ENCODE results near the gene HMGN5. TPM values are rescaled to one million over a fixed set of nuclear protein-coding genes. Genes with fewer than 3 reads are reported as not detected.

The HMGN5 gene
- total RNA-seq, 1 experiment from 2014 or later = 13.0 TPM

DNA sequence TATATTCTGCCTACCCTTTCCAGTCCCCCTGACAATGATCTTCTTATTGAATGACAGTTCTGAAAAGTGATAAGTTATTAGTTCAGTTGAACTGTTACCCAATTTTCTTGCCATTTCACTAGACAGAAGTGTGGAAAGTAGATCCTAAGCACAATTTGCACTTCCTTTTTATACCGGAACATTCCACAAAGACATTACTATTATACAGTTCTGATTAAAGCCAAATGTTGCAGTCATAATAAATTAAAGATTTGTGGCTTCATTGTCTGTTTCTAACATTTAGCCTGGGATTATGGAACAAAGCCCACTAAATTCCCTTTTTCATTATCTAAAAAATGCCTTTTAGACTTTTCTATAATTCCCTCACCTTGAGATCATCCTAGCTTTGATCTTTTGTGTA lies 14.0 kb upstream of the HMGN5 start:
- H3K4me3 Mint-ChIP-seq = no peak overlapping the region
- peaks cover 4 to 20% (median 13%) of the 10 kb centered on the region in 3 experiments; a peak in 6 of 7 replicates for H3K36me3 Mint-ChIP-seq (ENCODE audit: insufficient read depth in 1 of 3, low read depth in 3 of 3)
- no peak overlapping the region for H2BK12ac ChIP-seq (ENCODE audit: insufficient read length, low read depth, low read length)
- no peak overlapping the region for H4K5ac ChIP-seq (ENCODE audit: insufficient read length, low read depth, low read length)
- no peak overlapping the region for H3K27ac ChIP-seq (ENCODE audit: insufficient read length, low read depth, low read length)
- H3K9me3 Mint-ChIP-seq = peaks cover 48 to 75% of the 10 kb centered on the region in 2 experiments
- no peak overlapping the region for H3T11ph ChIP-seq (ENCODE audit: low read length)
- no peak overlapping the region for H2BK15ac ChIP-seq (ENCODE audit: low read depth, low read length)
- no peak overlapping the region for H3K56ac ChIP-seq (ENCODE audit: insufficient read length, low read depth, low read length)
- H3K27ac Mint-ChIP-seq = no peak overlapping the region
- TF ChIP-seq, protein P1, sequence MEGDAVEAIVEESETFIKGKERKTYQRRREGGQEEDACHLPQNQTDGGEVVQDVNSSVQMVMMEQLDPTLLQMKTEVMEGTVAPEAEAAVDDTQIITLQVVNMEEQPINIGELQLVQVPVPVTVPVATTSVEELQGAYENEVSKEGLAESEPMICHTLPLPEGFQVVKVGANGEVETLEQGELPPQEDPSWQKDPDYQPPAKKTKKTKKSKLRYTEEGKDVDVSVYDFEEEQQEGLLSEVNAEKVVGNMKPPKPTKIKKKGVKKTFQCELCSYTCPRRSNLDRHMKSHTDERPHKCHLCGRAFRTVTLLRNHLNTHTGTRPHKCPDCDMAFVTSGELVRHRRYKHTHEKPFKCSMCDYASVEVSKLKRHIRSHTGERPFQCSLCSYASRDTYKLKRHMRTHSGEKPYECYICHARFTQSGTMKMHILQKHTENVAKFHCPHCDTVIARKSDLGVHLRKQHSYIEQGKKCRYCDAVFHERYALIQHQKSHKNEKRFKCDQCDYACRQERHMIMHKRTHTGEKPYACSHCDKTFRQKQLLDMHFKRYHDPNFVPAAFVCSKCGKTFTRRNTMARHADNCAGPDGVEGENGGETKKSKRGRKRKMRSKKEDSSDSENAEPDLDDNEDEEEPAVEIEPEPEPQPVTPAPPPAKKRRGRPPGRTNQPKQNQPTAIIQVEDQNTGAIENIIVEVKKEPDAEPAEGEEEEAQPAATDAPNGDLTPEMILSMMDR (conservative IDR thresholded peaks at IDR 0.05) = no peak
- no peak overlapping the region for H2BK20ac ChIP-seq (ENCODE audit: low read depth, low read length, poor library complexity, severe bottlenecking)
- H3K4ac ChIP-seq (ENCODE audit: low read depth, low read length) = no peak overlapping the region
- no peaks in the 10 kb centered on the region for H4K20me1 ChIP-seq (ENCODE audit: control insufficient read depth, insufficient read depth, insufficient read length)
- no peak overlapping the region for H3K4me2 ChIP-seq (ENCODE audit: insufficient read depth, insufficient read length, low read length)
- H3K18ac ChIP-seq (ENCODE audit: insufficient read length, low read depth, low read length) = no peak overlapping the region
- H3K14ac ChIP-seq (ENCODE audit: insufficient read depth, low read length) = no peak overlapping the region
- no peak overlapping the region for H3K23ac ChIP-seq (ENCODE audit: insufficient read length, low read depth, low read length)
- peaks cover 0 to 2% of the 10 kb centered on the region in 2 experiments; a peak in 1 of 4 replicates for H3K4me1 Mint-ChIP-seq
- H3K27me3 Mint-ChIP-seq (ENCODE audit: low read depth) = no peaks in the 10 kb centered on the region
- no peaks in the 10 kb centered on the region for H3K79me1 ChIP-seq (ENCODE audit: insufficient read depth, low read depth, low read length, poor library complexity, severe bottlenecking)
- H2BK5ac ChIP-seq (ENCODE audit: insufficient read length, low read length) = no peak overlapping the region
- no peak for DNase-seq
- H3K23me2 ChIP-seq (ENCODE audit: insufficient read length, low read depth, low read length, poor library complexity, severe bottlenecking) = no peaks in the 10 kb centered on the region
- H4K8ac ChIP-seq (replicated peaks; ENCODE audit: insufficient read length, low read depth, low read length) = no peak overlapping the region
- no peak overlapping the region for H3K9ac ChIP-seq (ENCODE audit: extremely low read depth, insufficient read length, low read length)
- H3K9me3 ChIP-seq (ENCODE audit: control insufficient read depth, low read depth, low read length) = no peaks in the 10 kb centered on the region
- H2AK5ac ChIP-seq (ENCODE audit: insufficient read length, low read length) = no peak overlapping the region
- H3K4me1 ChIP-seq (ENCODE audit: insufficient read depth, low read length) = no peaks in the 10 kb centered on the region
- no peak overlapping the region for H2BK120ac ChIP-seq (ENCODE audit: low read depth, low read length, poor library complexity, severe bottlenecking)
- H4K91ac ChIP-seq (ENCODE audit: insufficient read length, low read depth, low read length) = no peak overlapping the region
- H3K27me3 ChIP-seq (ENCODE audit: insufficient read depth, low read length) = no peaks in the 10 kb centered on the region
- no peak overlapping the region for H2AFZ ChIP-seq (ENCODE audit: low read length)
- no peaks in the 10 kb centered on the region for H3K79me2 ChIP-seq (ENCODE audit: insufficient read depth, low read length)
- no CpG with 5 or more reads among the region's 1 CpG for WGBS (ENCODE audit: extremely low coverage, insufficient read length, low lambda C conversion rate)
